Ovary (tissue), 9 donors: ENCODE results near the gene INPP5A. TPM values are rescaled to one million over a fixed set of nuclear protein-coding genes. Genes with fewer than 3 reads are reported as not detected.

Source experiments
- DNase-seq, 5 donors: peaks; one replicate each; pipeline ENCODE4 v3.0.0-alpha.2; 2019 to 2020
- H3K27ac ChIP-seq, 2 donors: fragments of 200-600 bp; one replicate each; pipeline versions ENCODE4 v1.5.1 to v1.8.0; 2019 to 2022
- H3K27me3 ChIP-seq: fragments of 200-600 bp; one replicate; pipeline ENCODE4 v1.8.0; 2022
- H3K36me3 ChIP-seq: fragments of 200-600 bp; sonication (generic); one replicate; pipeline ENCODE4 v1.5.1; 2019
- H3K4me1 ChIP-seq: one replicate; pipeline ENCODE4 v1.8.1; 2013; ENCODE audit warnings: mild to moderate bottlenecking, moderate library complexity; ENCODE audit not compliant: insufficient read depth
- H3K4me3 ChIP-seq: fragments of 200-600 bp; sonication (generic); one replicate; pipeline ENCODE4 v1.5.1; 2017
- H3K9me3 ChIP-seq, 2 donors: fragments of 200-600 bp in 1 of 2; sonication (generic) in 1 of 2; one replicate each; pipeline versions ENCODE4 v1.5.1 to v1.8.1; 2013 to 2019; ENCODE audit warnings: mild to moderate bottlenecking in 1 of 2, moderate library complexity in 1 of 2
- EP300 ChIP-seq: sonication (generic); formaldehyde crosslinking; IDR thresholded peaks from one replicate; pipeline ENCODE4 v1.6.1; 2017; ENCODE audit warnings: antibody characterized with exemption
- POLR2A ChIP-seq: fragments of 450-650 bp; IDR thresholded peaks from one replicate; pipeline ENCODE4 v1.6.1; 2017; ENCODE audit warnings: antibody characterized with exemption, mild to moderate bottlenecking, moderate library complexity
- WGBS, 3 donors: extraction: QIAGEN DNeasy Blood & Tissue Kit in 1 of 3; methylation state at CpG; one replicate each; pipeline versions ENCODE4 v1.1.5 to v1.1.7; 2013 to 2017; 5-methylcytosine and 5-hydroxymethylcytosine counted together
- intact Hi-C, 4 donors: fragments of 100-400 bp; cut with DNase I; formaldehyde crosslinking; loops; one replicate each; pipeline versions ENCODE4 v1.11.0 to v1.15.1; 2022 to 2023
- polyA plus RNA-seq, 2 donors: library from polyadenylated mRNA; stranded (reverse); fragments of 200-250 nt in 1 of 2; fragments of 350-450 nt in 1 of 2; fragmentation: Illumina TruSeq in 1 of 2; extraction: RNeasy Lipid Tissue Mini Kit (QIAGEN cat#74804) in 1 of 2; gene quantifications; one replicate each; pipeline ENCODE4 v1.2.3, GENCODE V29; 2013 to 2014
- total RNA-seq, 7 donors: library from RNA; depleted of rRNA in 2 of 7; stranded (reverse); fragments of >200 nt in 2 of 7; fragmentation: NEBNext Ultra II Directional in 3 of 7; extraction: Animal tissue kit (Norgen Biotek cat#: 25700) in 3 of 7; gene quantifications; one replicate each; pipeline versions ENCODE4 v1.1.0 to v1.2.4, GENCODE V29; 2016 to 2023
- TF ChIP-seq, protein P1 (sequence below), 3 donors: fragments of 450-650 bp in 2 of 3; fragments of 200-600 bp in 1 of 3; IDR thresholded peaks; one replicate each; pipeline versions ENCODE4 v1.5.1 to v1.8.0; 2016 to 2022; ENCODE audit warnings: antibody characterized with exemption in 3 of 3, mild to moderate bottlenecking in 1 of 3
- donor health status: DM: no; HTN: no; CAD: no; lungs with moderate emphysema.
- donor health status: DM: no; HTN: no; CAD: no.
- donor health status: Bipolar disorder and iron deficiency.
- donor health status: DM: yes; HTN: yes; CAD: no.
- donor health status: DM: no; HTN: no; CAD: no.
- donor health status: DM: yes; HTN: yes; CAD: no.

The INPP5A gene
- total and polyA plus RNA-seq, 9 donors = 19.8 to 41.2 (median 35.3) TPM

DNA sequence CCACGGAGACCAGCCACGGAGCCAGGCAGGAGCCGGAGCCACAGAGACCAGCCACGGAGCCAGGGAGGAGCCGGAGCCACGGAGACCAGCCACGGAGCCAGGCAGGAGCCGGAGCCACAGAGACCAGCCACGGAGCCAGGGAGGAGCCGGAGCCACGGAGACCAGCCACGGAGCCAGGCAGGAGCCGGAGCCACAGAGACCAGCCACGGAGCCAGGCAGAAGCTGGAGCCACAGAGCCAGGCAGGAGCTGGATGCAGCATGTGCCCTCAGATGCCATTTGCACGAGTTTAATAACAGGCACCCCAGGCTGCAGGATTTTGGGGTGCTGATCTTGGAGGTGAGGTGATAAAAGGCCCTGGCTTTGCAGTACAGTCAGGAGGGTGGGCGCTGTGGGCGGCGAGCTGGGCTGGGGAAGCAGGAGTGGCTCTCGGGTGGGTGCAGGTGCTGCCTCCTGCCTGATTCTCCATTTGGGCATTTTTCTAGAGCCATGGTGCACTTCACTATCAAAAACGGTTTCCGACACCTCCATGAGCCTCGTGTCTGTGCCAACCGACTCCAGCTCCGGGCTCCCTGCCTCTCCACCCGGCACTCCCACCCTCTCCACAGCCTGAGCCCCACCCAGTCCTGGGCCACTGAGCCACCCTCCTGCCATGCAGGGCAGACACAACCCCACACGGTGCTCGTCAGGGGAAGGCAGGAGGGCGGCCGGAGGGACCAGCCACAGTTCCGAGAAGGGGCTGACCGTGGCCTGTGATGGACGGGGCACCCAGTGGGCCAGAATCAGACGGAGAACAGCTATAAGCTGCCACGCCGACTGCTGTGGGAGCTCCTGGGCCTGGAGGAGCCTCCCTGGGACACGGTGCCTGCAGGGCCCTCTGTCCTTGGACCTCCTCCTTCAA is 289.2 kb downstream of the INPP5A start:
- Histone ChIP-seq H3K4me3 (no peak overlapping the region), H3K36me3 (no peaks in the 10 kb centered on the region), H3K4me1 (no peaks in the 10 kb centered on the region), H3K9me3 (no peaks in the 10 kb centered on the region), H3K27ac (no peak overlapping the region), H3K27me3 (no peaks in the 10 kb centered on the region)
- WGBS, 3 donors = 90 to 93% (median 91%) methylated on average over 35 to 36 of the region's 36 CpGs
- intact Hi-C loops = no loop called here
- peak in 1 of 5 donors; percentile 19 for DNase-seq
- TF ChIP-seq EP300 (no peak), POLR2A (no peak)
- TF ChIP-seq, protein P1, sequence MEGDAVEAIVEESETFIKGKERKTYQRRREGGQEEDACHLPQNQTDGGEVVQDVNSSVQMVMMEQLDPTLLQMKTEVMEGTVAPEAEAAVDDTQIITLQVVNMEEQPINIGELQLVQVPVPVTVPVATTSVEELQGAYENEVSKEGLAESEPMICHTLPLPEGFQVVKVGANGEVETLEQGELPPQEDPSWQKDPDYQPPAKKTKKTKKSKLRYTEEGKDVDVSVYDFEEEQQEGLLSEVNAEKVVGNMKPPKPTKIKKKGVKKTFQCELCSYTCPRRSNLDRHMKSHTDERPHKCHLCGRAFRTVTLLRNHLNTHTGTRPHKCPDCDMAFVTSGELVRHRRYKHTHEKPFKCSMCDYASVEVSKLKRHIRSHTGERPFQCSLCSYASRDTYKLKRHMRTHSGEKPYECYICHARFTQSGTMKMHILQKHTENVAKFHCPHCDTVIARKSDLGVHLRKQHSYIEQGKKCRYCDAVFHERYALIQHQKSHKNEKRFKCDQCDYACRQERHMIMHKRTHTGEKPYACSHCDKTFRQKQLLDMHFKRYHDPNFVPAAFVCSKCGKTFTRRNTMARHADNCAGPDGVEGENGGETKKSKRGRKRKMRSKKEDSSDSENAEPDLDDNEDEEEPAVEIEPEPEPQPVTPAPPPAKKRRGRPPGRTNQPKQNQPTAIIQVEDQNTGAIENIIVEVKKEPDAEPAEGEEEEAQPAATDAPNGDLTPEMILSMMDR (IDR thresholded peaks at IDR 0.05) = no peak

DNA sequence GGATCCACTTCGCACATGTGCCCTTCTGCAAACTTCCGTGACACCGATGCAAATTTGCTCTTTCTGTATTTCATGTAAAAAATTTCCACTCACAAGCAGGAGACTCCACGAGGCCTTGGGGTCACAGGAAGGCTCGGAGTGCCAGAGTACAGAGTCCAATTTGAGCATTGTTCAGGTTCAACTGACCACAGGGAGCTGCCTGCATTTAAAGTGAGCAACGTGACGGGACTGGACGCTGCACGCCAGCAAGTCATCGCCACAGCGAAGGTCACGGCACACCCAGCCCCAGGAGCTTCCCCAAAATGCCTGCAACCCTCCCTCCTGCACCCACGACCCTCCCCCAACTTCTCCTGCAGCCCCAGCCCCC is 289.8 kb downstream of the INPP5A start:
- no peaks in the 10 kb centered on the region for H3K9me3 ChIP-seq
- H3K4me1 ChIP-seq = no peaks in the 10 kb centered on the region
- intact Hi-C loops = no loop called here
- no peaks in the 10 kb centered on the region for H3K36me3 ChIP-seq
- no peaks in the 10 kb centered on the region for H3K27me3 ChIP-seq
- H3K27ac ChIP-seq = no peak overlapping the region
- no peak overlapping the region for H3K4me3 ChIP-seq
- 76 to 78% (median 76%) methylated on average over 13 of the region's 13 CpGs for WGBS, 3 donors
- TF ChIP-seq, protein P1 (IDR thresholded peaks at IDR 0.05) = no peak
- TF ChIP-seq POLR2A (no peak), EP300 (no peak)
- DNase-seq = peak in 1 of 5 donors; percentile 5

DNA sequence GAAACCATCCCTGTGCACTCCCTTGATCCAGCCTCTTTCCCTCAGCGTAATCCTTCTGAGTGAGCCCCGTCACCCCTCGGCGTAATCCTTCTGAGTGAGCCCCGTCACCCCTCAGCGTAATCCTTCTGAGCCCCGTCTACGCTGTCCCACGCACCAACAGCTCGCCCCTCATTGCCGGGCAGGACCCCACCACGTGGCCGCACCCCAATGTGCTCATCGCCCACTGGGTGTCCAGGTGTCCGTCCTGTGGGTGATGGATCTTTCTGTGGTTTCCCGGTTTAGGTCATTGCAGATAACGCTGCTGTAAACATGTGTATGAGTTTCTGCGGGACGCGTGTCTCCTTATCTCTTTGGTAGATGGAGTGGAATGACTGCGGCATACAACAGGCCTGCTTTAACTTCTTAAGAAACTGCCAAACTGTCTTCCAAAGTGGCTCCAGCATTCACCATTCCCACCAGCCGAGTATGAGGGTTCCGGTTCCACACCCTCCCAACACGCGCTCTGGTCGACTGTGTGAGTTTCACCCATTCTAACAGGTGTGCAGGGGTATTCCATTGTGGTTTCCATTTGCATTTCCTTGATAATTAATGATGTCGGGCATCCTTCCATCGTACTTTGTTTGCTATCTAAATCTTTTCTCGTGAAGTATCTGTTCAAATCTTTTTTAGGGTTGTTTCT is 290.4 kb downstream of the INPP5A start:
- Histone ChIP-seq H3K4me3 (no peak overlapping the region), H3K36me3 (no peaks in the 10 kb centered on the region), H3K9me3 (no peaks in the 10 kb centered on the region), H3K4me1 (no peaks in the 10 kb centered on the region), H3K27me3 (no peaks in the 10 kb centered on the region), H3K27ac (no peak overlapping the region)
- TF ChIP-seq, protein P1 (IDR thresholded peaks at IDR 0.05) = no peak
- no peak for TF ChIP-seq POLR2A
- no peak for TF ChIP-seq EP300
- 80 to 86% (median 82%) methylated on average over 29 of the region's 29 CpGs for WGBS, 3 donors
- DNase-seq = peak in 1 of 5 donors; percentile 15
- intact Hi-C loops = no loop called here

DNA sequence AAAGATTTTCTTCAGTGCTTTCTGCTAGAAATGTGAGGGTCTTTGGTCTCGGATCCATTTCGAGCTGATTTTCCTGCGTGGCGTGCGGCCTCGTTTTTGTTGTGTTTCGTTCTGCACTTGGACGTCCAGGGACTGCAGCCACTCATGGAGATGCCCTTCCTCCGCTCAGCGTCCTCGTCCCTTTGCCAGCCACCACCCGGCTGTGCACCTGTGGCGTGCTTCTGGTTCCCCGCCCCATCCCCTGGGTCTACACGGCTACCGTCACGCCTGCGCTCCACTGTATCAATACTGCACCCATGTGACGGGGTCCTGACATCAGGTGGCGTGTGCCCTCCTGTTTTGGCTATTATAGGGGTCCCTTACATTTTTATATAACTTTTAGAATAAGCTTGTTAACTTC is 291.1 kb downstream of the INPP5A start:
- intact Hi-C loops = no loop called here
- peak in 1 of 5 donors; percentile 9 for DNase-seq
- 91 to 93% (median 91%) methylated on average over 20 of the region's 20 CpGs for WGBS, 3 donors
- H3K27me3 ChIP-seq = no peaks in the 10 kb centered on the region
- H3K9me3 ChIP-seq = no peaks in the 10 kb centered on the region
- no peak overlapping the region for H3K27ac ChIP-seq
- H3K4me1 ChIP-seq = no peaks in the 10 kb centered on the region
- TF ChIP-seq EP300 = no peak
- TF ChIP-seq, protein P1 (IDR thresholded peaks at IDR 0.05) = no peak
- TF ChIP-seq POLR2A = no peak
- H3K36me3 ChIP-seq = no peaks in the 10 kb centered on the region
- H3K4me3 ChIP-seq = no peak overlapping the region
